Left lung (tissue), 10 donors: ENCODE results near the gene KLHL18. TPM values are rescaled to one million over a fixed set of nuclear protein-coding genes. Genes with fewer than 3 reads are reported as not detected.
"Not testable (repeated sequence)": the region's sequence is repeated elsewhere in the genome, so short reads cannot be mapped to it uniquely, and the experiment has no call there.

Source experiments
- ATAC-seq: fragments of 200-7000 bp; cut with Tn5 transposase; one replicate; pipeline ENCODE4 v1.9.1; 2020; ENCODE audit warnings: moderate library complexity
- DNase-seq, 4 donors: peaks; one replicate each; pipeline ENCODE4 v3.0.0-alpha.2; 2013 to 2020
- H3K27ac ChIP-seq, 2 donors: fragments of 200-600 bp; sonication (generic) in 1 of 2; one replicate each; pipeline versions ENCODE4 v1.5.0 to v1.8.0; 2020 to 2021
- H3K27me3 ChIP-seq, 2 donors: fragments of 200-600 bp; sonication (generic) in 1 of 2; one replicate each; pipeline versions ENCODE4 v1.5.0 to v1.8.0; 2020 to 2021
- H3K36me3 ChIP-seq, 2 donors: fragments of 200-600 bp; sonication (generic) in 1 of 2; one replicate each; pipeline versions ENCODE4 v1.5.0 to v1.8.0; 2020 to 2021
- H3K4me1 ChIP-seq, 2 donors: fragments of 200-600 bp; one replicate each; pipeline ENCODE4 v1.8.0; 2021
- H3K4me3 ChIP-seq, 2 donors: fragments of 200-600 bp; sonication (generic) in 1 of 2; one replicate each; pipeline versions ENCODE4 v1.5.0 to v1.8.0; 2020 to 2021; ENCODE audit warnings: mild to moderate bottlenecking in 1 of 2
- H3K9me3 ChIP-seq, 2 donors: fragments of 200-600 bp; sonication (generic) in 1 of 2; one replicate each; pipeline versions ENCODE4 v1.5.0 to v1.8.0; 2020 to 2021
- CTCF ChIP-seq, 2 donors: fragments of 200-600 bp; sonication (generic) in 1 of 2; IDR thresholded peaks; one replicate each; pipeline versions ENCODE4 v1.5.0 to v1.8.0; 2021; ENCODE audit warnings: antibody characterized with exemption in 2 of 2
- intact Hi-C, 2 donors: fragments of 100-400 bp; cut with DNase I; formaldehyde crosslinking; loops; one replicate each; pipeline versions ENCODE4 v1.11.2 to v1.14.2; 2022
- polyA plus RNA-seq, 6 donors: library from polyadenylated mRNA; unstranded; fragments of 120-200 nt; gene quantifications; one replicate each; pipeline ENCODE4 v1.2.1, GENCODE V29; 2013; ENCODE audit not compliant: insufficient read length in 6 of 6
- total RNA-seq, 2 donors: library from RNA; stranded (reverse); fragmentation: NEBNext Ultra II Directional; extraction: Animal tissue kit (Norgen Biotek cat#: 25700); gene quantifications; one replicate each; pipeline ENCODE4 v1.2.1, GENCODE V29; 2021
- donor health status: DM: no; HTN: yes; CAD: no.
- donor health status: DM: no; HTN: no; CAD: no.

Gene KLHL18
- total and polyA plus RNA-seq, 8 donors, result 11.9 to 29.5 (median 13.7) TPM

DNA sequence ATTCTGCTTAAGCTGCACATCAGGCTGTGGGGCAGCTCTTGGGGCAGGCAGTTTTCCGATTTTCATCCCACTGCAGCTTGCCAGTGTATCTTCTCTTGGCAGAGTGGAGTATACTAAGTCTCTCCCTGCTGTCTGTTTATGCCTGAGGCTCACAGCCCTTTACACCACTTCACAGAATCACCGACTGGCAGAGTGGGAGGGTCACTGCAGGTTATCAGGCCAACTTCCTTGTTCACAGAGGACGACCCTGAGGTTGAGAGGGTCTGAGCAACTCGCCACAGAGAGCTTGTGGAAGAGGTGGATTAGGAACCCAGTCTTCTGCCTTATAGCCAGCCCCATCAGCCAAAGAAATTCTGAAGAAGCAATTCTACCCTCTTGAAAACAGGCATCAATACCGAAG, 31.1 kb upstream of the KLHL18 start:
- intact Hi-C loops, result no loop called here
- no peak for ATAC-seq
- H3K27me3 ChIP-seq, result no peaks in the 10 kb centered on the region

GRCh38 chr3:47256331-47256730, 26.4 kb upstream of the KLHL18 start:
- H3K27me3 ChIP-seq, H3K9me3 ChIP-seq, intact Hi-C loops, DNase-seq, H3K4me1 ChIP-seq, H3K4me3 ChIP-seq, H3K36me3 ChIP-seq, ATAC-seq, H3K27ac ChIP-seq: not testable (repeated sequence)

More for the DNA sequence above, 31.1 kb upstream of the KLHL18 start:
- H3K4me3 ChIP-seq, result no peak overlapping the region
- no peaks in the 10 kb centered on the region for H3K36me3 ChIP-seq
- no peaks in the 10 kb centered on the region for H3K4me1 ChIP-seq
- DNase-seq, result no peak
- TF ChIP-seq CTCF (IDR thresholded peaks at IDR 0.05), result no peak
- H3K9me3 ChIP-seq, result no peaks in the 10 kb centered on the region
- H3K27ac ChIP-seq, result no peak overlapping the region

GRCh38 chr3:47259114-47259513, 23.6 kb upstream of the KLHL18 start:
- intact Hi-C loops, result no loop called here
- no peaks in the 10 kb centered on the region for H3K4me1 ChIP-seq
- ATAC-seq (peak; percentile 35), DNase-seq (no peak)
- H3K4me3 ChIP-seq, result no peak overlapping the region
- TF ChIP-seq CTCF (IDR thresholded peaks at IDR 0.05), result no peak
- H3K27me3 ChIP-seq, result no peaks in the 10 kb centered on the region
- no peaks in the 10 kb centered on the region for H3K9me3 ChIP-seq
- no peak overlapping the region for H3K27ac ChIP-seq
- no peaks in the 10 kb centered on the region for H3K36me3 ChIP-seq

DNA sequence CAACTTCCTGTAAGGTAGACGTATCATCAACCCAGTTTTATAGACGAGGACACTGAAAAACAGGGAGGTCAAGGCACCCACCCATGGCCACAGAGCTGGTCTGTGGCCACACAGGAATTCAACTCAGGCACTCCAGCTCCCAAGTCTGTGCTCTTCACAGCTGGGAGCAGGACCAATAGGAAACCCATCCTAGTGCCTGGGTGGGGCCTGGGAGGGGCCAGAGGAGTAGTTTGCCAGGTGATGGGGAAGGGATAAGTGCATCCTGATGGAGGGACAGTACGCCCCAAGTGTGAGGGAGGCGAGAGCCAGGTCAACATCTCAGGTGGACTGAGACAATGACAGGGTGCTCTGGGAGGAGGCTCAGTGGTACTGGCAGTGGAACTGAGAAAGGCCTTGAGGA, 22.1 kb upstream of the KLHL18 start:
- ATAC-seq (peak; percentile 38), DNase-seq (no peak)
- Histone ChIP-seq H3K36me3 (no peaks in the 10 kb centered on the region), H3K9me3 (no peaks in the 10 kb centered on the region), H3K4me3 (no peak overlapping the region), H3K4me1 (no peaks in the 10 kb centered on the region), H3K27ac (no peak overlapping the region), H3K27me3 (no peaks in the 10 kb centered on the region)
- intact Hi-C loops, result no loop called here
- TF ChIP-seq CTCF (IDR thresholded peaks at IDR 0.05), result no peak

GRCh38 chr3:47261301-47261700, 21.4 kb upstream of the KLHL18 start:
- Histone ChIP-seq H3K27ac (no peak overlapping the region), H3K4me1 (no peaks in the 10 kb centered on the region), H3K27me3 (no peaks in the 10 kb centered on the region), H3K36me3 (no peaks in the 10 kb centered on the region), H3K9me3 (no peaks in the 10 kb centered on the region), H3K4me3 (no peak overlapping the region)
- ATAC-seq (no peak), DNase-seq (no peak)
- no peak for TF ChIP-seq CTCF (IDR thresholded peaks at IDR 0.05)
- intact Hi-C loops, result no loop called here

- TF ChIP-seq CTCF (IDR thresholded peaks at IDR 0.05), result no peak
- Histone ChIP-seq H3K27ac (no peak overlapping the region), H3K27me3 (no peaks in the 10 kb centered on the region), H3K4me1 (peaks cover 7 to 10% of the 10 kb centered on the region in 2 donors), H3K36me3 (no peaks in the 10 kb centered on the region), H3K4me3 (no peak overlapping the region), H3K9me3 (no peaks in the 10 kb centered on the region)
- no peak for DNase-seq
- intact Hi-C loops, result no loop called here
- no peak for ATAC-seq
These were observed 17.7 kb upstream of the KLHL18 start for GRCh38 chr3:47265008-47265407.
